ENCODE measurements around the gene PCP4L1. TPM values are rescaled to one million over a fixed set of nuclear protein-coding genes. Genes with fewer than 3 reads are reported as not detected.

PCP4L1 gene
- total RNA-seq, 1 donor = not detected

DNA sequence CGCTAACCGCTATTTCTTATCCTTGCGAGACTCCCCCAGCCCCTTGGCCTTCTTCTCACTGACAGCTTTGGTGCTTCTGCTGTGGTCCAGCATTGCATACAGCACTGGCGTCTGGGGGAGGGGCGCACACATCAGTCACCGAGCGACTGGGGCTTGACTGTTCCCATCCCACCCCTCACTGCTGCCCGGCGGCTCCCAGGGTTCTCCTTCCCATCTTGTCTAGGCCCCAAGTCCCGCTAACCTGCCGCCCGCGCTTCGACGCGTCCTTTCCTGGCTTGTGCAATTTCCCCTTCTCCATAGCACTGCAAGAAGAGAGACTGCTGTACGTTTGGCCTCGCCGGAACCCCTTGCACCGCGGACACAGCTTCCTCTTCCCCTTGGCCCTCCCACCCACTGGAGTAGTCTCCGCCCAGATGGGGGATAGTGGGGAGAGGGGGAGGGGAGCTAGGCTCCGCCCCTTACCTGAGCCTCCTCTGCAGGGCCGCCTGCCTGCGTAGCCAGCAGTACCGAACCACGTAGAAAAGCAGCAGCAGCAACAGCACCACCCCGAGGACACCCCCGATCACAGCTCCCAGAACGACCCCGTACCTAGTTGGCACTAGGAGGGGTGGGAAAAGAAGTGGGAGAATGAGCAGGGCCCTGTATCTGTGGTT is 47.4 kb downstream of the PCP4L1 start:
- DNase-seq (ENCODE audit: low read depth) = peak; percentile 41
- peak overlapping the region; percentile 74 for H3K4me3 ChIP-seq (ENCODE audit: low read depth, low read length)
- TF ChIP-seq, protein P1, sequence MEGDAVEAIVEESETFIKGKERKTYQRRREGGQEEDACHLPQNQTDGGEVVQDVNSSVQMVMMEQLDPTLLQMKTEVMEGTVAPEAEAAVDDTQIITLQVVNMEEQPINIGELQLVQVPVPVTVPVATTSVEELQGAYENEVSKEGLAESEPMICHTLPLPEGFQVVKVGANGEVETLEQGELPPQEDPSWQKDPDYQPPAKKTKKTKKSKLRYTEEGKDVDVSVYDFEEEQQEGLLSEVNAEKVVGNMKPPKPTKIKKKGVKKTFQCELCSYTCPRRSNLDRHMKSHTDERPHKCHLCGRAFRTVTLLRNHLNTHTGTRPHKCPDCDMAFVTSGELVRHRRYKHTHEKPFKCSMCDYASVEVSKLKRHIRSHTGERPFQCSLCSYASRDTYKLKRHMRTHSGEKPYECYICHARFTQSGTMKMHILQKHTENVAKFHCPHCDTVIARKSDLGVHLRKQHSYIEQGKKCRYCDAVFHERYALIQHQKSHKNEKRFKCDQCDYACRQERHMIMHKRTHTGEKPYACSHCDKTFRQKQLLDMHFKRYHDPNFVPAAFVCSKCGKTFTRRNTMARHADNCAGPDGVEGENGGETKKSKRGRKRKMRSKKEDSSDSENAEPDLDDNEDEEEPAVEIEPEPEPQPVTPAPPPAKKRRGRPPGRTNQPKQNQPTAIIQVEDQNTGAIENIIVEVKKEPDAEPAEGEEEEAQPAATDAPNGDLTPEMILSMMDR (IDR thresholded peaks at IDR 0.05; ENCODE audit: insufficient read depth, low read length) = peak; percentile 17

DNA sequence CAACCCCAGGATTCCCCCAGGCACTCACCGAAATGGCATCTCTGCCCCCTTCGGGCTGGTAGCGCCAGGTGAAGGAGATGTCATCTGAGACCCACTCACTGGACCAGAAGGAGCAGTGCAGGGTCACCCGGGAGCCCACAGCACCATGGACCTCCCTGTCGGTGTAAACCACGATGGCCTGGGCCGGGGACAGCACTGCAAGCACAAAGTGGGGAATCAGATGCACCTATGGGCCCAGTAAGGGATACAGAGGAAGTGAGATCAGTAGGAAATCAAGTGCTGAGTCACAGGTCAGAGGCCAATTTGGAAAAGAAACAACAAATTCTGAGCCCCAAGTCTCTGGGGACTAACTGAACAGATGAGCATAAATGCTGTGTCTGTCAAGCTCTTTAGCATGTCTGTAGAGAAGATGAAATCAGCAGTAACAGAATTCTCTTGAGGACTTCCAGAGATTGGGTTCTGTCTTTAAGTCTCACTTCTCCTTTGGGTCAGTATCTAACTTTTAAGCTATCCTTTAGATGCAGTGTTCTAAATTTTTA is 48.8 kb downstream of the PCP4L1 start:
- H3K4me3 ChIP-seq (ENCODE audit: low read depth, low read length) = no peak overlapping the region
- TF ChIP-seq, protein P1 (IDR thresholded peaks at IDR 0.05; ENCODE audit: insufficient read depth, low read length) = no peak
- DNase-seq (ENCODE audit: low read depth) = peak; percentile 32

DNA sequence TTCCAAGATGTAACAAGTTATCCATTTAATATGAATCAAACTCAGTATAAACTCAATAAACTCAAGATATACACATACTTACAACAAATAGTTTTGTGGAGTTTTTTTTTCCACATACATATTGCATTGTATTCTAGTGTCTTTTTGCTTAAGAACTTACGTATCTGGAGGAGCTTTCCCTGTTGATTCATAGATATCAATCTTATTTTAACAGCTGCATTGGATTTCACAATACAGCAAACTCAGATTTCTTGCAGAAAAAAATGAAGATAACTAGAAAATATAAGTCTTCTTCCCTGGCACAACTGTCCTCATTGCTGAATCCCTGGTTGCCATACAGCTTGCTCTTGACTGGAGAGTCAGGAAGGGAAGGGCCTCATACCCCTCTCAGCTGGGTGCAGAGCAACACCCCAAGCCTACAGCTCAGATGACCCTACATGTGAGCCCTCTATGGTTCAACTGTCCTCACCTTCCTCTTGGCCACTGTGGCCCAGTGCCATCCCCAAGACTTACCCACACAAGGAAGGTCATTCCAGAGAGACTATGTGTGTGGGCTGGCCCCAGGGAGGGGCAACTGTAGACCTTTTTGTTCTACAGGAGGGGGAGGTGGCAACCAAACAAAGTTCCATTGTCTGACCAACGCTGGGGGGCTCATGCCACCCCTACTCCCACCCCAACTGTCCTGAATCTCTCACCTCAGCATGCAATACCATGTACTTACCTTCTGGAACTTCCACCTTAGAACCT is 49.5 kb downstream of the PCP4L1 start:
- DNase-seq (ENCODE audit: low read depth) = peak; percentile 4
- TF ChIP-seq, protein P1 (IDR thresholded peaks at IDR 0.05; ENCODE audit: insufficient read depth, low read length) = no peak
- no peak overlapping the region for H3K4me3 ChIP-seq (ENCODE audit: low read depth, low read length)

DNA sequence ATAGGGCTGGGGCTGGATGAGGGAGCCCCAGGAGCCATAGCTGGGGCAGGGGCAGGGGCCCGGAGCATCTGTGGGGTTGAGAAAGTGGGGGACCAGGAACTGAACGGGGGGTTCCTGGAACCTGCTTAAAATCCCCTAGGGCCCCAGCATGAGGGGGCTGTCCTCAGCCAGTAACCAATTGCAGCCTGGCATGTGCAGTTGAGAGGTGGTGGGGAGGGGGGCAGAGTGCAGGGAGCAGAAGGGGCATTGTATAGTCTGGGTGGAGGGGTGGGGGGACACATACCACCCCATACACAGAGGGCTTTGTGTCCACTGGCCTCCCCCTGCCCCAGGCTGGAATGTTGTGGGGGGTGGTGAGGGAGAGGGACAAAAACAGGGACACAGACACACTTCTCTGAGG is 51.3 kb downstream of the PCP4L1 start, which contains the start of gene MPZ:
TSS of gene MPZ (minus strand) at position 101 of the 400 bp plus-strand sequence. CDS start at position 38, 63 bp downstream.
- TF ChIP-seq, protein P1 (IDR thresholded peaks at IDR 0.05; ENCODE audit: insufficient read depth, low read length) = no peak
- no peak within 1 kb of the TSS for H3K4me3 ChIP-seq (ENCODE audit: low read depth, low read length)
- DNase-seq (ENCODE audit: low read depth) = no peak

DNA sequence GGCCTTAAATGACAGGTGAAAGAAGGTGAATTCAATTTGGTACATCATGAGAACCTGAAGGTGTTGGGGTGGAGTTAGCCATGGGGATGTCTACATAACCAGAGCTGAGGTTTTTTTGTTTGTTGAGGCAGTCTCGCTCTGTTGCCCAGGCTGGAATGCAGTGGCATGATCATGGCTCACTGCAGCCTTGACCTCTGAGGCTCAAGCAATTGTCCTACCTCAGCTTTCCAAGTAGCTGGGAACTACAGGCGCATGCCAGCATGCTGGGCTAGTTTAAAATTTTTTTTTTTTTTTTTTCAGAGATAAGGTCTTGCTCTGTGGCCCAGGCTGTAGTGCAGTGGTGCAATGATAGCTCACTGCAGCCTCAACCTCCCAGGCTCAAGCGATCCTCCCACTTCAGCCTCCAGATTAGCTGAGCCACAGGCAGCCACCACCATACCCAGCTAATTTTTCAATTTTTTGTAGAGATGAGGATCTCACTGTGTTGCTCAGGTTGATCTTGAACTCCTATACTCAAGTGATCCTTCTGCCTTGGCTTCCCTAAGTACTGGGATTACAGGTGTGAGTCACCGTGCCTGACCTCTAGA is 53.1 kb downstream of the PCP4L1 start:
- no peak for DNase-seq (ENCODE audit: low read depth)
- no peak overlapping the region for H3K4me3 ChIP-seq (ENCODE audit: low read depth, low read length)
- TF ChIP-seq, protein P1 (IDR thresholded peaks at IDR 0.05; ENCODE audit: insufficient read depth, low read length) = no peak

DNA sequence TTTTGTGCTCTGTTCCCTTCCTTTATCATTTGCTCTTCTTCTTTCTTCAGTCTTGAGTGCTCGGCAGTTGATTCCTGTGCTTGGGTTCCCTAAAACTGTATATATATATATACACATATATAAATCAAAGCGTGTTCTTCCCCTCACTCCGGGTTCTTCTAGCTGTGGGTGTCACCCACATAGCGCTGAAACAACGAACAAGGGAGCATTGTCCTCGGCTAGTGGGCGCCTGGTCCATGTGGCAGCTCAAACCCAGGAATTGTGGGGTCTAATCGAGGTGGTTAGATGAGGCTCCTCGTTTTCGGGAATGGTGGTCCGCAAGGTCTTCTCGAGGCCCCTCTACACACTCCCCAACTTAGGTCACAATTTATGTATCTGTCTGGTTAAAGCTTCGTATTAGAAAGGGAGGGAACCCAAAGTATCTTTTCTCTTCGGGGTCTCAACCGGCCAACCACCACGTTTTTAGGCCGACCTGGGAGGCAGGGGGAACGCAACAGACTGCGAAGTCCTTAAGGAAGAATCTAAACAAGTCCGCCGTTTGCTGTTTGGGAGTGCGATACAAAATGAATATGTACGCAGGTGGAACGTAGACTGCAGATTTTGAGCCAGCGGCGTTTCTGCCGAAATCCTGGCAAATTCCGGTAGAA is 55.1 kb downstream of the PCP4L1 start:
- DNase-seq (ENCODE audit: low read depth) = no peak
- peak overlapping the region; percentile 93 for H3K4me3 ChIP-seq (ENCODE audit: low read depth, low read length)
- TF ChIP-seq, protein P1 (IDR thresholded peaks at IDR 0.05; ENCODE audit: insufficient read depth, low read length) = no peak

Data from fibroblast of the aortic adventitia (primary cell).